ENCODE data around the gene ARL17A.
"Not testable (repeated sequence)": the region's sequence is repeated elsewhere in the genome, so short reads cannot be mapped to it uniquely, and the experiment has no call there.

DNA sequence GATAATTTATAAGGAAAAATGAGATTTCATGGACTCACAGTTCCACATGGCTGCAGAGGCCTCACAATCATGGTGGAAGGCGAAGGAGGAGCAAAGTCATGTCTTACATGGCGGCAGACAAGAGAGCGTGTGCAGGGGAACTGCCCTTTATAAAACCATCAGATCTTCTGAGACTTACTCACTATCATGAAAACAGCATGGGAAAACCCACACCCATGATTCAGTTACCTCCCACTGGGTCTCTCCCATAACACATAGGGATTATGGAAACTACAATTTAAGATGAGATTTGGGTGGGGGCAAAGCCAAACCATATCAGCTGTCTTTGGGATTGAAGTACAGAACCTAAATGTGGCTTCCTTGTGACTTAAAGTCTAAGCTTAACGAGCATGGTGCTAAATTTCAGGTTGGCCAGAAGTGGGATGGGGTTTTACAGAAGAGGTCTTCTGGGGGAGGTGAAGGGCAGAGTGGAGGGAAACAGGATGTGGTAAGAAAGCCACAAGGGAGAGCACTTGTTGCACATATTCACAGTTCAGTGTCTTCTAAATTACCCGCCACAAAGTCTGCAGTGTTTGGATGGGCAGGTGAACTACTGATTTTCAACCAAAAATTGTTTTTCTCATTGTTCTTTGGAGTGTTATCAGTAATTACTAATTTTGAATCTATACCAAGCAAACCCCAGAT lies 49.4 kb upstream of the ARL17A start:
- TF ChIP-seq, protein P1, sequence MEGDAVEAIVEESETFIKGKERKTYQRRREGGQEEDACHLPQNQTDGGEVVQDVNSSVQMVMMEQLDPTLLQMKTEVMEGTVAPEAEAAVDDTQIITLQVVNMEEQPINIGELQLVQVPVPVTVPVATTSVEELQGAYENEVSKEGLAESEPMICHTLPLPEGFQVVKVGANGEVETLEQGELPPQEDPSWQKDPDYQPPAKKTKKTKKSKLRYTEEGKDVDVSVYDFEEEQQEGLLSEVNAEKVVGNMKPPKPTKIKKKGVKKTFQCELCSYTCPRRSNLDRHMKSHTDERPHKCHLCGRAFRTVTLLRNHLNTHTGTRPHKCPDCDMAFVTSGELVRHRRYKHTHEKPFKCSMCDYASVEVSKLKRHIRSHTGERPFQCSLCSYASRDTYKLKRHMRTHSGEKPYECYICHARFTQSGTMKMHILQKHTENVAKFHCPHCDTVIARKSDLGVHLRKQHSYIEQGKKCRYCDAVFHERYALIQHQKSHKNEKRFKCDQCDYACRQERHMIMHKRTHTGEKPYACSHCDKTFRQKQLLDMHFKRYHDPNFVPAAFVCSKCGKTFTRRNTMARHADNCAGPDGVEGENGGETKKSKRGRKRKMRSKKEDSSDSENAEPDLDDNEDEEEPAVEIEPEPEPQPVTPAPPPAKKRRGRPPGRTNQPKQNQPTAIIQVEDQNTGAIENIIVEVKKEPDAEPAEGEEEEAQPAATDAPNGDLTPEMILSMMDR (IDR thresholded peaks at IDR 0.05), result not testable (repeated sequence)
- TF ChIP-seq POLR2A (IDR thresholded peaks at IDR 0.05), result not testable (repeated sequence)
